Tibial nerve (tissue), 3 donors: ENCODE measurements around the gene STK17A.

Experiments
- POLR2A ChIP-seq, 2 donors: fragments of 450-650 bp; IDR thresholded peaks; one replicate each; pipeline ENCODE4 v1.6.1; 2017; ENCODE audit warnings: antibody characterized with exemption in 2 of 2, mild to moderate bottlenecking in 2 of 2, moderate library complexity in 2 of 2
- TF ChIP-seq, protein P1 (sequence below), 5 experiments: fragments of 200-600 bp in 3 of 5; fragments of 450-650 bp in 2 of 5; sonication (generic) in 3 of 5; IDR thresholded peaks; one replicate each; pipeline ENCODE4 v1.5.1; 2016 to 2019; ENCODE audit warnings: antibody characterized with exemption in 5 of 5, mild to moderate bottlenecking in 3 of 5, moderate library complexity in 2 of 5

GRCh38 chr7:43583424-43584194 is 701 bp downstream of the STK17A start:
- TF ChIP-seq, protein P1, sequence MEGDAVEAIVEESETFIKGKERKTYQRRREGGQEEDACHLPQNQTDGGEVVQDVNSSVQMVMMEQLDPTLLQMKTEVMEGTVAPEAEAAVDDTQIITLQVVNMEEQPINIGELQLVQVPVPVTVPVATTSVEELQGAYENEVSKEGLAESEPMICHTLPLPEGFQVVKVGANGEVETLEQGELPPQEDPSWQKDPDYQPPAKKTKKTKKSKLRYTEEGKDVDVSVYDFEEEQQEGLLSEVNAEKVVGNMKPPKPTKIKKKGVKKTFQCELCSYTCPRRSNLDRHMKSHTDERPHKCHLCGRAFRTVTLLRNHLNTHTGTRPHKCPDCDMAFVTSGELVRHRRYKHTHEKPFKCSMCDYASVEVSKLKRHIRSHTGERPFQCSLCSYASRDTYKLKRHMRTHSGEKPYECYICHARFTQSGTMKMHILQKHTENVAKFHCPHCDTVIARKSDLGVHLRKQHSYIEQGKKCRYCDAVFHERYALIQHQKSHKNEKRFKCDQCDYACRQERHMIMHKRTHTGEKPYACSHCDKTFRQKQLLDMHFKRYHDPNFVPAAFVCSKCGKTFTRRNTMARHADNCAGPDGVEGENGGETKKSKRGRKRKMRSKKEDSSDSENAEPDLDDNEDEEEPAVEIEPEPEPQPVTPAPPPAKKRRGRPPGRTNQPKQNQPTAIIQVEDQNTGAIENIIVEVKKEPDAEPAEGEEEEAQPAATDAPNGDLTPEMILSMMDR (IDR thresholded peaks at IDR 0.05) = peak in 1 of 5 experiments; percentile 36
- TF ChIP-seq POLR2A (IDR thresholded peaks at IDR 0.05) = no peak
